Body of pancreas (tissue), 4 donors: ENCODE measurements around the gene OR10A3. TPM values are rescaled to one million over a fixed set of nuclear protein-coding genes. Genes with fewer than 3 reads are reported as not detected.

Experiments used
- ATAC-seq: fragments of 150-250 bp; one replicate; pipeline ENCODE4 v1.9.1; 2016
- DNase-seq, 4 donors: peaks; one replicate each; pipeline ENCODE4 v3.0.0-alpha.2; 2019
- H3K27ac ChIP-seq, 4 donors: fragments of 200-600 bp; sonication (generic); 1 replicate in 3 of 4; 2 replicates in 1 of 4; pipeline versions ENCODE4 v1.5.1 to v1.6.1; 2016 to 2019; ENCODE audit warnings: mild to moderate bottlenecking in 1 of 4, mixed read lengths in 1 of 4, moderate library complexity in 1 of 4
- H3K27me3 ChIP-seq, 2 donors: fragments of 200-600 bp; sonication (generic); one replicate each; pipeline ENCODE4 v1.6.0; 2016; ENCODE audit warnings: mild to moderate bottlenecking in 1 of 2
- H3K36me3 ChIP-seq, 2 donors: fragments of 200-600 bp; sonication (generic); replicated peaks in 1 of 2; 2 replicates each; pipeline ENCODE4 v1.5.1; 2016; ENCODE audit warnings: low read depth in 2 of 2; ENCODE audit not compliant: insufficient read depth in 1 of 2
- H3K4me1 ChIP-seq: fragments of 200-600 bp; sonication (generic); one replicate; pipeline ENCODE4 v1.6.0; 2016
- H3K4me3 ChIP-seq, 2 donors: fragments of 200-600 bp; sonication (generic); 1 replicate in 1 of 2; 2 replicates in 1 of 2; pipeline ENCODE4 v1.5.1; 2016 to 2019
- H3K9me3 ChIP-seq, 3 donors: fragments of 200-600 bp; sonication (generic); 1 replicate in 2 of 3; 2 replicates in 1 of 3; pipeline ENCODE4 v1.5.1; 2016
- CTCF ChIP-seq, 7 experiments: fragments of 450-650 bp in 4 of 7; fragments of 200-600 bp in 3 of 7; sonication (generic) in 3 of 7; IDR thresholded peaks; one replicate each; pipeline ENCODE4 v1.5.1; 2016 to 2019; ENCODE audit warnings: antibody characterized with exemption in 7 of 7
- POLR2A ChIP-seq, 3 donors: fragments of 450-650 bp; IDR thresholded peaks; one replicate each; pipeline ENCODE4 v1.6.1; 2016; ENCODE audit warnings: antibody characterized with exemption in 3 of 3, mild to moderate bottlenecking in 2 of 3
- WGBS, 2 donors: methylation state at CpG; one replicate each; pipeline ENCODE4 v1.1.5; 2017; 5-methylcytosine and 5-hydroxymethylcytosine counted together
- intact Hi-C: fragments of 100-400 bp; cut with DNase I; formaldehyde crosslinking; loops from one replicate; pipeline ENCODE4 v1.15.1; 2023
- total RNA-seq, 2 donors: library from RNA; depleted of rRNA; stranded (reverse); fragments of >200 nt; gene quantifications; one replicate each; pipeline ENCODE4 v1.1.0, GENCODE V29; 2016

The OR10A3 gene
- total RNA-seq, 2 donors from 2014 or later = not detected

- WGBS, 2 donors = 64 to 65% methylated on average over 2 of the region's 2 CpGs
- H3K36me3 ChIP-seq = no peaks in the 10 kb centered on the region
- H3K4me3 ChIP-seq = no peak overlapping the region
- no peak overlapping the region for H3K27ac ChIP-seq
- no peaks in the 10 kb centered on the region for H3K9me3 ChIP-seq
- TF ChIP-seq POLR2A (IDR thresholded peaks at IDR 0.05) (no peak), CTCF (IDR thresholded peaks at IDR 0.05) (no peak)
- ATAC-seq (no peak), DNase-seq (no peak)
- H3K27me3 ChIP-seq = no peaks in the 10 kb centered on the region
- no peaks in the 10 kb centered on the region for H3K4me1 ChIP-seq
- intact Hi-C loops = no loop called here
Observed at GRCh38 chr11:7918141-7918540, 23.4 kb downstream of the OR10A3 start.

GRCh38 chr11:7911011-7911410, 30.5 kb downstream of the OR10A3 start:
- Histone ChIP-seq H3K4me1 (peaks cover 13% of the 10 kb centered on the region), H3K4me3 (no peak overlapping the region), H3K27me3 (no peaks in the 10 kb centered on the region), H3K27ac (no peak overlapping the region), H3K9me3 (no peaks in the 10 kb centered on the region), H3K36me3 (no peaks in the 10 kb centered on the region)
- intact Hi-C loops = no loop called here
- no peak for ATAC-seq
- no peak for DNase-seq
- TF ChIP-seq CTCF (IDR thresholded peaks at IDR 0.05) (no peak), POLR2A (IDR thresholded peaks at IDR 0.05) (no peak)

GRCh38 chr11:7910286-7910788, 31.2 kb downstream of the OR10A3 start:
- Histone ChIP-seq H3K27ac (no peak overlapping the region), H3K36me3 (no peaks in the 10 kb centered on the region), H3K9me3 (no peaks in the 10 kb centered on the region), H3K27me3 (no peaks in the 10 kb centered on the region), H3K4me3 (no peak overlapping the region), H3K4me1 (peaks cover 20% of the 10 kb centered on the region)
- ATAC-seq (no peak), DNase-seq (no peak)
- intact Hi-C loops = no loop called here
- TF ChIP-seq CTCF (IDR thresholded peaks at IDR 0.05) (no peak), POLR2A (IDR thresholded peaks at IDR 0.05) (no peak)
- 14 to 26% methylated on average over 2 of the region's 2 CpGs for WGBS, 2 donors

- Histone ChIP-seq H3K36me3 (no peaks in the 10 kb centered on the region), H3K27ac (no peak overlapping the region), H3K27me3 (no peaks in the 10 kb centered on the region), H3K4me3 (no peak overlapping the region), H3K9me3 (no peaks in the 10 kb centered on the region), H3K4me1 (peaks cover 20% of the 10 kb centered on the region)
- intact Hi-C loops = no loop called here
- WGBS, 2 donors = 34 to 38% methylated on average over 2 of the region's 2 CpGs
- no peak for DNase-seq
- ATAC-seq = no peak
- TF ChIP-seq CTCF (IDR thresholded peaks at IDR 0.05) = no peak
- no peak for TF ChIP-seq POLR2A (IDR thresholded peaks at IDR 0.05)
Observed at GRCh38 chr11:7909585-7910285, 31.8 kb downstream of the OR10A3 start.

- Histone ChIP-seq H3K9me3 (no peaks in the 10 kb centered on the region), H3K27ac (no peak overlapping the region), H3K36me3 (no peaks in the 10 kb centered on the region), H3K4me3 (no peak overlapping the region), H3K4me1 (peaks cover 20% of the 10 kb centered on the region), H3K27me3 (no peaks in the 10 kb centered on the region)
- intact Hi-C loops = no loop called here
- TF ChIP-seq CTCF (IDR thresholded peaks at IDR 0.05) = no peak
- TF ChIP-seq POLR2A (IDR thresholded peaks at IDR 0.05) = no peak
- 45 to 53% methylated on average over 3 of the region's 3 CpGs for WGBS, 2 donors
- ATAC-seq (no peak), DNase-seq (no peak)
Observed at GRCh38 chr11:7907121-7907520, 34.4 kb downstream of the OR10A3 start.
